Keratinocyte (primary cell): Measurements from ENCODE around the gene FBRSL1.

ENCODE experiments used
- CTCF ChIP-seq, 3 experiments: IDR thresholded peaks in 1 of 3; conservative IDR thresholded peaks in 1 of 3; optimal IDR thresholded peaks in 1 of 3; 2 replicates in 2 of 3; 3 replicates in 1 of 3; pipeline versions ENCODE3 to v1.5.1; 2011; ENCODE audit warnings: low read length in 3 of 3, mild to moderate bottlenecking in 3 of 3, moderate library complexity in 2 of 3, control low read depth in 1 of 3, inconsistent platforms in 1 of 3; ENCODE audit not compliant: insufficient read depth in 2 of 3; ENCODE audit errors: extremely low read depth in 1 of 3
- EZH2 ChIP-seq: IDR thresholded peaks from one replicate; pipeline ENCODE4 v1.6.1; 2012; ENCODE audit warnings: inconsistent platforms, mild to moderate bottlenecking, low read length, moderate library complexity

DNA sequence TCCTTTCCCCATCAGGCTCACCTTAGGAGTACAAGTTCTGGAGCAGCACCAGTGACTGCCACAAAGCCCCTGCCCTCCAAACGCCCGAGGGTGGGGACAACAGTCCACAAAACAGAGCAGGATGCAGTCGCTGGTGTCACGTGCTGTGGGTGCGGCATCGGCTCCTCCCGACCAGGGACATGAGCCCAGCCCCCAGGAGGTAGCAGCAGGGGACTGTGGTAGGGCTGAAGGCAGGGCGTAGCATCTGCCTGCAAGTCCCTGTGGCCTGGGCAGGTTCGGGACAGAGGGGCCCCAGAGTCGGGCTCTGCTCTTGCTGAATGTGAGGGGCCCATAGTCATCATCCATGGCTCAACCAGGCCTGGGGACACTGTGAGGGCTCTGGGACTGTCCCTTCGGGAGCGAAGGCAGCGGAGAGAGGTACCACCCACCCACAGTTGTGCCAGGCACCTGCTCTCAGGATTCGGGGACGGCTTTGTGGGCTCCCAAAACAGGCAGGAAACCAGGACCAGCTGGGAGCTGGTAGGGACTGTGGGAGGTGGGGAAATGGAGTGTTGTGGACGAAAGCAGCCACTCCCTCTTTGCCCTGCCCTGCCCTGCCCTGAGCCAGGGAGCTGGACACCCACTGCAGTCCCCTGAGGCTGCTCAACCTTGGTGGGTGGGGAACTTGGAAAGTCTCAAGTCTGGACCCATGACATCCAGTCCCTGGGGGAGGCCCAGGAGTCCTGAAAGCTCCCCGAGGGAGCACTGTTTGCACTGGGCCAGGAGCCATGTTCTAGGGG, 30.7 kb downstream of the FBRSL1 start:
- TF ChIP-seq EZH2, result no peak
- TF ChIP-seq CTCF (optimal IDR thresholded peaks at IDR 0.05 in 1 of 3, IDR thresholded peaks at IDR 0.05 in 1 of 3, conservative IDR thresholded peaks at IDR 0.05 in 1 of 3; ENCODE audit: extremely low read depth in 1 of 3, insufficient read depth in 2 of 3, low read length in 3 of 3), result no peak
